B cell (primary cell): ENCODE results near the gene FXYD3.

Source experiments
- EZH2 ChIP-seq: IDR thresholded peaks from 2 replicates; pipeline ENCODE4 v1.6.1; 2012; ENCODE audit warnings: borderline replicate concordance, low read depth, mild to moderate bottlenecking, moderate library complexity, low read length; ENCODE audit not compliant: insufficient read depth, poor library complexity, severe bottlenecking
- TF ChIP-seq, protein P1 (sequence below): fragments of 200-600 bp; IDR thresholded peaks from one replicate; pipeline ENCODE4 v1.8.0; 2022; ENCODE audit warnings: antibody characterized with exemption, mild to moderate bottlenecking

DNA sequence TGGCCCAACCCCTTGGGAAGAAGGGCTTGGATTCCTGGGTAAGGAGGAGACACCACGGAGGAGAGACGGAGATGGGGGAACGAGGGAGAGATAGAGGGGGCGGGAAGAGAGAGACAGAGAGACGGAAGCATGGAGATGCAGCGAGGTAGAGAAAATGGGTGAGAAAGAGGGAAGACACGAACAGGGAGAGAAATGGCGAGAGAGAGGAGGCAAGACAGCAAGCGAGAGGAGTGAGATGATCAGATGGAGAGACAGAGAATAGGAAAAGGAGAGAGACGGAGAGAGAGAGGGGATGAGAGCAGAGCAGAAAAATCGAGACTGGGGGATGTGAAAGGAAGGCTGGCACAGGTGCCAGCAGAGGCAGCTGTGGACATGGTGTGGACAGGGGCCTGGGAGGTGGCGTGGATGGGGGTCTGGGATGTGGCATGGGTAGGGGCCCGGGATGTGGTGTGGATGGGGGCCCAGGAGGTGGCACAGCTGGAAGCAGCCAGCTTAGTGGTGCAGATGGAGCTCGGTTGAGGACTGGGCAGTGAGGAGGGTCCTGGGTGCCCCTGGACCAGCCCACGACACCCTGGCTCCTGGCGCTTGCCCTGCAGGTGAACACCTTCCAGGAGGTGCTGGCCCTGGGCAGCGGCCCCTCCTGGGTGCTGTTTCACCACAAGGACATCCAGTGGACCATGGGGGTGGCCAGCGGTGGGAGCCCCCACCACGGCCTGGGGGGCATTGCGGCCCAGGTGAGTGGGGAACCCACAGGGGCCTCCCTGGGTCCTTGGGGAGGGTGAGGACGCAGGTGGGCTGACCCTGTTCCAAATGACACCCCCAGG is 40.2 kb upstream of the FXYD3 start:
- TF ChIP-seq, protein P1, sequence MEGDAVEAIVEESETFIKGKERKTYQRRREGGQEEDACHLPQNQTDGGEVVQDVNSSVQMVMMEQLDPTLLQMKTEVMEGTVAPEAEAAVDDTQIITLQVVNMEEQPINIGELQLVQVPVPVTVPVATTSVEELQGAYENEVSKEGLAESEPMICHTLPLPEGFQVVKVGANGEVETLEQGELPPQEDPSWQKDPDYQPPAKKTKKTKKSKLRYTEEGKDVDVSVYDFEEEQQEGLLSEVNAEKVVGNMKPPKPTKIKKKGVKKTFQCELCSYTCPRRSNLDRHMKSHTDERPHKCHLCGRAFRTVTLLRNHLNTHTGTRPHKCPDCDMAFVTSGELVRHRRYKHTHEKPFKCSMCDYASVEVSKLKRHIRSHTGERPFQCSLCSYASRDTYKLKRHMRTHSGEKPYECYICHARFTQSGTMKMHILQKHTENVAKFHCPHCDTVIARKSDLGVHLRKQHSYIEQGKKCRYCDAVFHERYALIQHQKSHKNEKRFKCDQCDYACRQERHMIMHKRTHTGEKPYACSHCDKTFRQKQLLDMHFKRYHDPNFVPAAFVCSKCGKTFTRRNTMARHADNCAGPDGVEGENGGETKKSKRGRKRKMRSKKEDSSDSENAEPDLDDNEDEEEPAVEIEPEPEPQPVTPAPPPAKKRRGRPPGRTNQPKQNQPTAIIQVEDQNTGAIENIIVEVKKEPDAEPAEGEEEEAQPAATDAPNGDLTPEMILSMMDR = no peak
- no peak for TF ChIP-seq EZH2
